ENCODE data around the gene C6orf89.
"Not testable (repeated sequence)": the region's sequence is repeated elsewhere in the genome, so short reads cannot be mapped to it uniquely, and the experiment has no call there.

The C6orf89 gene

GRCh38 chr6:36920049-36920448, 34.3 kb downstream of the C6orf89 start:
- DNase-seq (ENCODE audit: low read depth in 4 of 4, low spot score in 1 of 4), result no peak

- DNase-seq (ENCODE audit: low read depth in 4 of 4, low spot score in 1 of 4), result no peak
These were observed 34.8 kb downstream of the C6orf89 start for GRCh38 chr6:36920546-36920945.

GRCh38 chr6:36924131-36924530, 38.4 kb downstream of the C6orf89 start:
- no peak for DNase-seq (ENCODE audit: low read depth in 4 of 4, low spot score in 1 of 4)

GRCh38 chr6:36924778-36925374, 39.1 kb downstream of the C6orf89 start:
- DNase-seq (ENCODE audit: low read depth in 4 of 4, low spot score in 1 of 4), result no peak

- DNase-seq (ENCODE audit: low read depth in 4 of 4, low spot score in 1 of 4), result no peak
These were observed 40.1 kb downstream of the C6orf89 start for GRCh38 chr6:36925809-36926208.

- no peak for DNase-seq (ENCODE audit: low read depth in 4 of 4, low spot score in 1 of 4)
These were observed 41.2 kb downstream of the C6orf89 start for GRCh38 chr6:36926708-36927513.

GRCh38 chr6:36927691-36928546, 42.2 kb downstream of the C6orf89 start:
- no peak for DNase-seq (ENCODE audit: low read depth in 4 of 4, low spot score in 1 of 4)

- no peak for DNase-seq (ENCODE audit: low read depth in 4 of 4, low spot score in 1 of 4)
These were observed 42.8 kb downstream of the C6orf89 start for GRCh38 chr6:36928547-36928918.

- no peak for DNase-seq (ENCODE audit: low read depth in 4 of 4, low spot score in 1 of 4)
These were observed 43.4 kb downstream of the C6orf89 start for GRCh38 chr6:36929152-36929551.

- no peak for DNase-seq (ENCODE audit: low read depth in 4 of 4, low spot score in 1 of 4)
These were observed 43.9 kb downstream of the C6orf89 start for GRCh38 chr6:36929607-36930006.

GRCh38 chr6:36930483-36930882, 44.7 kb downstream of the C6orf89 start:
- no peak for DNase-seq (ENCODE audit: low read depth in 4 of 4, low spot score in 1 of 4)

- no peak for DNase-seq (ENCODE audit: low read depth in 4 of 4, low spot score in 1 of 4)
These were observed 47.4 kb downstream of the C6orf89 start for GRCh38 chr6:36933102-36933501.

GRCh38 chr6:36933519-36933918, 47.8 kb downstream of the C6orf89 start:
- DNase-seq (ENCODE audit: low read depth in 4 of 4, low spot score in 1 of 4), result no peak

- no peak for DNase-seq (ENCODE audit: low read depth in 4 of 4, low spot score in 1 of 4)
These were observed 49.1 kb downstream of the C6orf89 start for GRCh38 chr6:36934901-36935300.

- DNase-seq (ENCODE audit: low read depth in 4 of 4, low spot score in 1 of 4), result no peak
These were observed 51.1 kb downstream of the C6orf89 start for GRCh38 chr6:36936824-36937223.

- no peak for DNase-seq (ENCODE audit: low read depth in 4 of 4, low spot score in 1 of 4)
These were observed 52.1 kb downstream of the C6orf89 start for GRCh38 chr6:36937896-36938295.

GRCh38 chr6:36938536-36938935, 52.8 kb downstream of the C6orf89 start:
- DNase-seq (ENCODE audit: low read depth in 4 of 4, low spot score in 1 of 4), result no peak

GRCh38 chr6:36939005-36939404, 53.3 kb downstream of the C6orf89 start:
- DNase-seq (ENCODE audit: low read depth in 4 of 4, low spot score in 1 of 4), result not testable (repeated sequence)

- no peak for DNase-seq (ENCODE audit: low read depth in 4 of 4, low spot score in 1 of 4)
These were observed 54.3 kb downstream of the C6orf89 start for GRCh38 chr6:36940027-36940426.

- DNase-seq (ENCODE audit: low read depth in 4 of 4, low spot score in 1 of 4), result not testable (repeated sequence)
These were observed 55.8 kb downstream of the C6orf89 start for GRCh38 chr6:36941561-36941960.

GRCh38 chr6:36942329-36942728, 56.6 kb downstream of the C6orf89 start:
- DNase-seq (ENCODE audit: low read depth in 4 of 4, low spot score in 1 of 4), result not testable (repeated sequence)

GRCh38 chr6:36944650-36945049, 58.9 kb downstream of the C6orf89 start:
- no peak for DNase-seq (ENCODE audit: low read depth in 4 of 4, low spot score in 1 of 4)
